Stimulated activated CD8-positive, alpha-beta memory T cell treated with anti-CD3 and anti-CD28 coated beads, Interleukin-15, amount 100 ng/mL, for 48 hours (primary cell): Measurements from ENCODE around the gene UBE3C.

Experiments
- DNase-seq, 2 donors: peaks; one replicate each; pipeline ENCODE4 v3.0.0-alpha.2; 2020; ENCODE audit warnings: low read depth in 2 of 2

Gene UBE3C

DNA sequence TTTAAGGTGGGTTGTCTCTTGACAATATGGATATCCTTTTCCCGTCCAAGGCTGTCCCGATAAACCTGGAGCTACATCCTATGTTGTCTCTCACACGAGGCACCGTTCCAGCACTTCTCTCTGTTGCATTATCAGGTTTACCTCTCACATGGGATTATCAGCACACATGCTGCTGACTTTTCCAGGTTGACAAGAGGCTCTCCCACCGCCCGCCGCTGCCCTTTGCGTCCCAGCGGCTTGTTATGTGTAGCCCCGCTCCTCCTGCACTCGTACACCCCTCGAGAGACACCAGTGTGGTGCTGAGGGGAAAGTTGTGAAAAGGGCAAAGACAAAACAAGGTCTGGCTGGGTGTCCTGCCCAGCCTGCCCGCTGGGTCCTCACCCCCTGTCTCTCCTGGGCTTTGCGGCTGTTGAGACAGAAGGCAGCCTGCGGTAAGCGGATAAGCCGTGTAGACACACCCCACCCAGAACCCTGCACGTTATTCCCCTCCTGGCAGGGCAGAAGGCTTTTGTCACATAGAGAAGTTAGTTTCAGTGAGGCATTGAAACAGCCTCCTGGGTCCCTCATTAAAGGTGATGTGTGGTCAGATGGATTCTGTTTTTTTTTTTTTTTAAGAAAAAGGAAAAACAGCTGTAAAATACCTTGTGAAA, 38.7 kb downstream of the UBE3C start:
- no peak for DNase-seq

DNA sequence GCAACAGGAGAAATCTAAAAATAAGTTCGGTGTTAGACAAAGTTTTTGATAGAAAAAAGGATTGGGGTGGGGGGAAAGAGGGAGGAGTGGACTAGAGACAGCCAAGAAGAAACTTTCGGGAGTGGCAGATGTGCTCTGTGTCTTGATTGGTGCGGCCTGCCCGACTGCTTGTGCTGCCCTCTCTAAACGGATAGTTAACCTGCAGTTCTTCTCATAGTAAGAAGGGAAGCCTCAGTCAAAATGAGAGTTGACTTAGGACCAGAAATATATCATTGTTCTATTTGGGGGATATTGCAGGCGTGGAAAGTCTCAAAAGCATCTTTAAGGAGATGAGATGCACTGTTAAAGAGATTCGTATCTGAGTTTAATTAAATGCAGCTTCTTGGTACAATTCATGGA, 39.3 kb downstream of the UBE3C start:
- DNase-seq = no peak

DNA sequence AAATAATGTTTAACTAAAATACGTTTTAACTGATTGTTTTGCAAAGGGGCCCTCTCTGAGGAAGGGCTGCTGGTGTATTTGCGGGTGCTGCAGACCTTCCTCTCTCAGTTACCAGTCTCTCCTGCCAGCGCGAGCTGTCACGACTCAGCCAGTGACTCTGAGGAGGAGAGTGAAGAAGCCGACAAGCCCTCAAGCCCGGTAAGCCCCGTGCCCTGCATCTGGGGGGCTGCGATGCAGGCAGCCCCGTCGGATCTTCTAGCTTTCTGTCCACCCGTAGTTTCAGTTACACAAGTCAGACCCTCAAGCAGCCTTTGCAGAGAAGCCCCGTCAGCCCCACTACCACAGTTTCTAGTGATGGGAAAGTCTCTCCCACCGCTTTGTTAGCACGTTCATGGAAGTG, 45.1 kb downstream of the UBE3C start:
- DNase-seq = no peak

DNA sequence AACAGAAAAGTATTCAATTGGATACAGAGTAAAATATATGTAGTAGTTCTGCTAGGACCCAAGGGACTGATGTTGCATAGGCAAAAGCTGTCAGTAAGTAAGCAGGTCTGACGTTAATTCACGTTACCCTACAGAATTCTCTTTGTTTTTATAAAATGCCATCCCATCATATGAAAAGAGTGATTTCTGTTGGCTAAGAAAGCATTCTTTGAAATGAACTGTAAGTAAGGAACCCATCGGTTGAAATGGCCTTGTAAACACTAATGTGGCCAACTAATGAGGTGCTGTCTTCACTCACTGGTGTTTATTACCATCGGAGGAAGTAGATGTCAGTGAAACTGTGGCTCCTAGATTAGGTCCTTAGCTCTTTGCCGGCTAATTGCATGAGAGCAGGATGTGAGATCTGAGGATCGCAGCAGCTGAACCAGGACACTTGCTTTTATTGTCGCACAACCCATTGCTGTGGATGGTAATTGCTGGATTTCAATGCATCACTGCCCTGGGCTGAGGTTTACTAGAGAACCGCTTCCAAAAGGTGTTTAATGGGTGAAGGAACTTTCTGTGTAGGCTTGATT, 49.5 kb downstream of the UBE3C start:
- no peak for DNase-seq

DNA sequence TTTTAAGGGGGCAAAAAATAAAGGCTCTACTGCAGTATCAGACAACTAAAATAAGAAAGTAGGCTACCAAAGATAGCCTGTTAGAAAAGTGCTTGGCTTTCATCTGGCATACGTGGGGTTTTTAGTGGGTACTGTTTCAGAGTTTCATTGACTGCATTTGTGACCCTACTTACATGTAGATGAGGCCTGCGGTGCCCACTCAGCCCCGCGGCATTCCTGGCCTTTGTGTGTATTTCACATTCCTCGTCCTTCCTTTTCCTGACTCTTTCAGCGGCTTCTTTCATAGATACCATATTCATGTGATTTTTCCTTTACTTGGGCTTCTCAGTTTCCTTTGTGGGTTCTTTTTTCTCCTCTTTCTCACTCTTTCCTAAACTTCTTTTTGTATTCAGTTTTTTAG, 50.7 kb downstream of the UBE3C start:
- DNase-seq = no peak

DNA sequence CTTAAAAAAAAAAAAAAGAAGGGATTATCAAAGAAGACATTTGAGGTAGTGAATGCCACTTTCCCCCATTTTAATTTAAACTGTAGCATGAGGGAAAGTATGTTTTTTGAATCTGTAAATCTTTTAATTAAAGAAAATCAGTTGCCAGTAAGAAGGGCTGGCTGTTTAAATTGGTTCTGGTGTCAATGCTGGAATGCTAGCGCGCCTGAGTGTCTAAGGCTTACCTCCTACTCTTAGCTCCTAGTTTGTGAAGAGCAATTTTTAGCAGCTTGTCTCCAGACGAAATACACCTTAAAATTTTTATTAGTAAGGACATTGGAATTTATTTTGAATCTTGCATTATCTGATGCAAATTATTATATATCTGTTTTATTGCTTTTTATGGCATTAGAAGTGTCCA, 54.1 kb downstream of the UBE3C start:
- DNase-seq = no peak

DNA sequence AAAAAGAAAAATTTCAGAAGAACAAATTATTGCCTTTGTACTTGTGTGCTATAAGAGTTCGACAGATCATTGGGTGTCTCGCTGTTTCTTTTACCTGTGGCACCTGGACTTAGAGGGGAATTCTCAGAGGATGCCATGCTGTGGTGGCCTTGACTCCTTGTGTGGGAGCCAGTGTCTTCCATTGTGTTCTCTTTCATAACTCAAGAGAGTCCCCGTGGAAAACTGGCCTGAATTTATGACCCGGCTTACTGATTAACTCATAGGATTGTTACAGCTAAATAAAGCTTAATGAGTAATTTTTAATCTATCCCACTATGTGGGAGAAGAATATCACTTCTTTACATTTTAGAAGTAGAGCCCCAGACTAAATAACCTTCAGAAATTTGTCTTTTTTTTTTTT, 54.5 kb downstream of the UBE3C start:
- DNase-seq = no peak

DNA sequence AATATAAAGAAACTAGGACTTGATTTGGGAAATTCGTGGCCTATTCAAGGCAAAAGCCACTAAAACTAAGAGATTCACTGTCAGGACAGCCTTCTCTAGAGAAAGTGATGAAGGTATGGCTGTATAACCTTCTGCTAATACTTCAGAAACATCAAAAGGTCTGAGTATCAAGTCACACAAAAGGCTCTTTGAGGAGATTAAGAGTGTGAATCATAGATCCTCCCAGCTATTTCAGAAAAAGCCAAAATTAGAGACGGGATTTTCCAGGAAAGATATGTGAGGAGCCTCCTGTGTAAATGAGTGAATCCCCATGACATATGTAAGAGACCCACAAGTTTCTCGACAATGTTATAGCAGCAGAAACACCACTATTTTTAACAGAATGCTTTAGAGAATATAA, 56.2 kb downstream of the UBE3C start:
- DNase-seq = no peak

DNA sequence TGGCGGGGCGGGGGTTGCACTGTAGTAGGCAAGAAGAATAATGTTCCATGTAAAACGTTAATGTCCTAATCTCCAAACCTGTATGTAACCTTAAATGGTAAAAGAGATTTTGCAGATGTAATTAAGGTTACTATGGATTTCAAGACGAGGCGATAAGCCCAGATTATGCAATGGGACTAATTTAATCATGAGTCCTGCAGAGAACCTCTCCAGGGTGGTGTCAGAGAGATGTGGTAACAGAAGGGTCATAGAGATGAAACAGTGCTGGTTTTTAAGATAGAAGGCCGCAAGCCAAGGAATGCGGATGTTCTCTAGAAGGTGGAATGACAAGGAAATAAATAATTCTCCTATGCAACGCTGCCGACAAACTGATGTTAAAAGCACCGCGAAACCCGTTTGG, 57.1 kb downstream of the UBE3C start:
- DNase-seq = no peak

DNA sequence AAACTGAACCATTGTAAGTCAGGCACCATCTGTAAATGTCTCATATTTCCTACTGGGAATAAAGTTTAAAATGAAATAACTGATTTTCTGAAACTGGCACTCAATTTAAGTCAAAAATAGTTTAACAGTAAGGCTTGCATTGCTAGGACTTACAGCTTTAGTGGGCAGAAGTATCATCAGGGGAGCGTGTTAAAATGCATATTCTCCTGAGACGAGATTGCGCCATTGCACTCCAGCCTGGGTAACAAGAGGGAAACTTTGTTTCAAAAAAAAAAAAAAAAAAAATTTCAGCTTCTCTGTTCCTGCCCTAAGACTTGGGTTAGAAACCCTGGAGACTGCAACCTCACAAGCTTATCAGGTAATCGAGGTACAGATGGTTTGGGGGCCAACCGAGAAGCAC, 65.4 kb downstream of the UBE3C start:
- DNase-seq = no peak

DNA sequence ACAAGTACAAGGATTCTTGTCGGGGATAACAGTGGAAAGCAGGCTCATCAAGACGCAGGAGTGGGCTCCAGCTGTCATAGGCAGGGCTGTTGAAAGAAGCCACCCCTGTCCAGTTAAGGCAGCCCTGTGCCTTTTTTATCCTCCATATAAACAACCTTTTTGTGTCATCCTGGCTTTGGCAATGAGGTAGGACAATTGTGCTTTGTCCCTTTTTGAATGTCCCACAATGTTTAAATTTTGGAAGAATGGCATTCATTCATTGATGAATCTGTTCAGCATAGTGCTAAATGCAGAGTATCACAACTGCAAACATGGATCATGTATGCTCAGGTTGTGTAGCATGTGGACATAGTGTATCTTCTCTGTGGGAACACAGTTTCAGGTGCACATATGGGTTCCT, 66.7 kb downstream of the UBE3C start:
- DNase-seq = no peak

DNA sequence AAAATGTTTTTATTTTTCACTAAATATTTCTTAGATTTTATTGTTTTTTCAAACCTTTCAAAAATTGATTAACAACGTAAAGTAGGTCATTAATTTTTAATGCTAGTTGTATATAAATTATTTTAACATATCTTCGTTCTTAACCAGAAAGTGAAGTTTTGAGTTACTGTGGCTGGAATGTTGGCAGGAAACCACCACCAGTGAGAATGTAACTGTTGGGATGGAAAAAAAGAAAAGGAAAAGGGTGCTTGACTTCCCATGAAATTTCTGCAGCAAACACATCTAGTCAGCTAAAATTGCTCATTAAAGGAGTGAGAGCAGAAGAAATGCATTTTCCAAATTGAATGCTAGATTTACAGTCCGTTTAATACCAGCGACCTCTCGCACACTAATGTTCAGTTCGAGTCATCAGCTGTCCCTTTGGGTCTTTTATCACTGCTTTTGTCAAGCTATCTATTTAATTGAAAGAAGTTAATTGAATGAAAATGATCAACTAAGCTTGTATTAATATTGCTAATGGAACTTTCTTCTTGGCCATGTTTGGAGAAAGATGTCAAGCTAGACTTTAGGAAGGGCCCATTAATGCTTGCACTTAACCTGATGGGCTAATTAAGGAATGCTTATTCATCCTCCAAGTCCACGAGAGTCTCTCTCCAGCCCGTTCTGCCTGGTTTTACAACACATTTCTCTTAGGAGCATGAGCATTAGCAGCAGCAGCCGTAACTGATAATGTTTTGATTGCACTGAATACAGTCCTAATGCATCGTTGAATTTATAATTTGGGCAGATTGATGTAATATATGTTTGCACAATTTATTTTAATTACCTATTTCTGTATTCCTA, 70.1 kb downstream of the UBE3C start:
- no peak for DNase-seq

DNA sequence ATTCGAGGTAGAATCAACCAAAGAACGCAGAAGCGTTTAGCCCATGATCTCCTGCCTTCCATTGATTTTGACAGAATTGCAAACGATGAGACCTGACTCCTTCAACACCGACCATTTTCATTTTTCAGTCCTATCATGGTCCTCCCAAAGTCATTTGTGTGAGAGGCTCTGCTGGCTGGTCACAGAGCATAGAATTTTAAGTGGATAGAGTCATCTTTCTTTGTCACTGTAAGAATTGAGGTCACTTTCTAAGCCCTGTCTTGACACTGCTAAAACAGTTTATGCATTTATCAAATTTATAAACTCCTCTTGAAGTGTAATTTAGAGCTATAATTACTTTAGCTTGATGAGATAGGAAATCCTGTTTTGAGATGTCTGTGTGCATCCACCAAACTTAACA, 72.0 kb downstream of the UBE3C start:
- no peak for DNase-seq

DNA sequence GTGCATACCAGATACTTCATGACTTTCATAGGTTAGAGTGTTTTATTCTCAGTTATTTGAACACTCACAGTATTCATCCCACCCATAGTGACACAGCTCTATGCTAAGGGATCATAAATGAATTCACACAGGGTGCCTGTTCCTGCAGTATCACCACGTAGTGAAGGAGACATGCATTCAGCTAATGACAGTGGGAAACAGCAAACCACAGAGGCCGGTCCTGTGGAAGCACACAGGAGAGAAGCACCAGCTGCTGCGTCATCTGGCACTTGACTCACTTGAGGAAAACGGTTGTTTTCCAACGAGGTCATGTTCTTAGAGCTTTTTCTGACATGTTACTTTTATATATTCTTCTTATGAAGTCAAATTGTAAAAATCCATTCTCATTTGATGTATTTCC, 73.0 kb downstream of the UBE3C start:
- no peak for DNase-seq

DNA sequence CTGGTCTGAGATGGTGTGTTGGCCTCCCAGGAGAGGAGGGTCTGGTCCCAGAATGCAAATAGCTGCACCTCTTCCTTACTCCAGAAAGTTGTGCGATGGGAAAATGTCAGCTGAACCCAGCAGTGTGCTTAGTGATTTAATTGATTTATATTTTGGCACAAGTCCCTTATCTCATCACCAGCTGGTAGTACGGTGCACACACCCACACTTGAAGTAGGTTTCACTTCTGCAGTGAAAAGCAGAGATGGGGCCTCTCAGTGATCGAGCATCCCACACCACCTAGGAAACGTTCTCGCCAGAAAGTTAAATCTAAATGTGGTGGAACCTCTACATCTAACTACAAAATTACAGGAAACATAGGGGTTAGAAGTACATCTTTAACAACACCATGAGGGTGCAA, 80.4 kb downstream of the UBE3C start:
- no peak for DNase-seq

DNA sequence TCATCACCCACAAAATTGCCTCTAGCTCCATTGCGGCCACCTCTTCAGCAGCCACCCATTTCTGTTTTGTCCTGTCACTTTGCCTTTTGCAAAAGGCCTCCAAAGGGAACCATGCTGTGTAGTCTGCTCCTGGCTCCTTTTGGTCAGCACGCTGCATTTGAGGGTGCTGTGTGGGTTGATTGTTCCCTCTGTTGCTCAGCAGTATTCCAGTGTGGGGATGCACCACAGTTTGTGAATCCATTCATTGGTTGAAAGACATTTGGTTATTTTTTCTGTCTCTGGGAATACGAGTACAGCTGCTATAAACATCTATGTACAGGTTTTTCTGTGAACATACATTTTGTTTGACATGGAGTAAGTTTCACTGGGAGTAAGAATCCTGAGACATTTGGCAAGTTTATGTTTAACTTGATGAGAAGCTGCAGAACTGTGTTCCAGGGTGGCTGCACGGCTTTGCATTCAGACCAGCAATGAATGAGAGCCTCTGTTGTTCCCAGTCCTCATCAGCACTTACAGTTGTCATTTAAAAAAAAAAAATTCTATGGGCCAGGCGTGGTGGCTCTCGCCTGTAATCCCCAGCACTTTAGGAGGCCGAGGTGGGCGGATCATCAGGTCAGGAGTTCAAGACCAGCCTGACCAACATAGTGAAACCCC, 82.3 kb downstream of the UBE3C start:
- DNase-seq = no peak

DNA sequence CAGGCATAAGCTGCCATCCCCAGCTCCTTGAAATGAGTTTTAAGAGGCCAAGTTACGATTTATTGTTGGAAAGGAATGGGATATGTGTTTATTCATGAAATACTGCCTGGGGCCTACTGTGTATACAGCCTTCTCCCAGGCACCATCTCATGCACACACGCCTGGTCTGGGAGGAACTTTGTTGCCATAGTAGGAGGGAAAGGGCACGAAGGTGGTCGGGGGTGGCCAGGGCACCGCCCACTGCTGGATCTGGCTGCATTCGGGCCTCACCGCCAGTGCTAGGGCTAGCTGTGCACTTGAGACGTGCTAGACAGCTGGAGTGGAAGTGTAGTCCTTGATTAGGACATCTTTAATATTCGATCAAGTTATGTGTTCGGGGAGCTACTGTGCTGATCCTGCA, 84.0 kb downstream of the UBE3C start:
- DNase-seq = no peak

DNA sequence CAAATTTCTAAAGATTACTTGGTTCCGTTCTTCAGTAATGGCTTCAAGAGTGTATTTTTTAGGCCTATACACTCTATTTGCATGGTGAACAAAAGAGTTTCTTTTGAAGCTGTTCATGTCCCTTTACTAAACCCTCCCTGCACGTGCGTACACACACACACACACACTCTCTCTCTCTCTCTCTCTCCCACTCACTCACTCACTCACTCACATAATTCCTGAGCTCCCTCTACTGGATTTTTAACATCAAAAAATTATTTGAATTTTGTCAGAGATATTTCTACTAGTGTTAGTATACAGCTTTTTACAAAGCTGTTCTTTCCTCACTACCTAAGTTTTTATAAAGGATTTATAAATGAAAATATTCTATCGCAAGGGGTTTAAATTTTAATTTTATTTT, 85.9 kb downstream of the UBE3C start:
- no peak for DNase-seq

DNA sequence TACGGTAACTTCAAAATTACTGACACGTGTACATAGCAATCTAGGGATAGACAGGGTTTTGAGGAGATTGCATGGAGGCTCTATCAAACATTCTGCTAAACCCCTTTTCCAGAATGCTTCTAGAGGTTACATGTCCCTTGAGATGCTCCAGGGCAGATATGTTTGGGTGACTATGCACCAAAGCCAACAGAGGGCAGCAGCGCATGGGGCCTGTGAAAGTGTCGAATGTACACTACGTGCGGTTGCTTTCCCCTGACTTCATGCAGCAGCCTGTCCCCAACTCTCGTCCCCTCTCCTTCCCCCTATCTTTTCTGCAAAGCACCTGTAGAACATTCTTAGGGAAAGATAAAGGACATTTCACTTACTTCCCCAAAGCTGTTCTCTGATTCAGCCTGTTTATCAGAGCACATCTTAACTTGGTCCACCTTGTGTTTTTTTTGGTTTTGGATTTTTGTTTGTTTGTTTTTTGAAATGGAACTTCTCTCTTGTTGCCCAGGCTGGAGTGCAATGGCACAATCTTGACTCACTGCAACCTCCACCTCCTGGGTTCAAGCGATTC, 90.2 kb downstream of the UBE3C start:
- no peak for DNase-seq

DNA sequence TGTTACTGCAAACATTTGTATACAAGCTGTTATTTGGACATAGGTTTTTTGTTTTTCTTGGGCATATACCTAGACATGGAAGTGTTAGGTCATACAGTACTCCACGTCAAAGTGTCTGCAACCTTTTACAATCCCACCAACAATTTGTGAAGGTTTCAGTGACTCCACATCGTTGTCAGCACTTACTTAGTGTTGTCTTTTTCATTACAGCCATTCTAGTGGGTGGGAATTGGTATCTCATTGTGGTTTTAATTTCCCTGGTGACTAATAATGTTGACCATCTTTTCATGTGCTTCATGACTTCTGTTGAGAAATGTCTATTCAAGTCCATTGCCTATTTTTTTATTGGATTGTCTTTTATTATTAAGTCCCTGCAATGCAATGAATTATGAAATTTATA, 95.0 kb downstream of the UBE3C start:
- no peak for DNase-seq

DNA sequence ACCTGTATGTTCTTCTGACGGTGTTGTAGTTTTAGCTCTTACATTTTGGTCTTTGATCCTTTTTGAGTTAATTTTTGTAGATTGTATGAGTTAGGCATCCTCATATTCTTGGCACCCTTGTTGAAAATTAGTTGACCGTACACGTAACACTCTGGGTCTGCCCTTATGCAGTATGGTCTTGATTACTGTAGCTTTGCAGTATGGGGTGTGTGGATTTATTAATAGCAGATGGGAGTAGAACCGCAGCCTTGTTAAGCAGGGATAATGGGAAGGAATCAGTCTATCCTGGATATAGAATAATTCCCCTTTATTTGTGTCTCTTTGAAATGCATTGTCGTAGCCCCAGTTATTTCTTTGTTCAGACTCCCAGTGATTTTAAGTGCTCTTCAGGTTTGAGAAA, 95.5 kb downstream of the UBE3C start:
- no peak for DNase-seq
